ENCODE results near the gene SMARCB1. TPM values are rescaled to one million over a fixed set of nuclear protein-coding genes. Genes with fewer than 3 reads are reported as not detected.

SMARCB1 gene
- total and polyA plus RNA-seq, 2 experiments from 2014 or later, result 114 to 132 TPM

DNA sequence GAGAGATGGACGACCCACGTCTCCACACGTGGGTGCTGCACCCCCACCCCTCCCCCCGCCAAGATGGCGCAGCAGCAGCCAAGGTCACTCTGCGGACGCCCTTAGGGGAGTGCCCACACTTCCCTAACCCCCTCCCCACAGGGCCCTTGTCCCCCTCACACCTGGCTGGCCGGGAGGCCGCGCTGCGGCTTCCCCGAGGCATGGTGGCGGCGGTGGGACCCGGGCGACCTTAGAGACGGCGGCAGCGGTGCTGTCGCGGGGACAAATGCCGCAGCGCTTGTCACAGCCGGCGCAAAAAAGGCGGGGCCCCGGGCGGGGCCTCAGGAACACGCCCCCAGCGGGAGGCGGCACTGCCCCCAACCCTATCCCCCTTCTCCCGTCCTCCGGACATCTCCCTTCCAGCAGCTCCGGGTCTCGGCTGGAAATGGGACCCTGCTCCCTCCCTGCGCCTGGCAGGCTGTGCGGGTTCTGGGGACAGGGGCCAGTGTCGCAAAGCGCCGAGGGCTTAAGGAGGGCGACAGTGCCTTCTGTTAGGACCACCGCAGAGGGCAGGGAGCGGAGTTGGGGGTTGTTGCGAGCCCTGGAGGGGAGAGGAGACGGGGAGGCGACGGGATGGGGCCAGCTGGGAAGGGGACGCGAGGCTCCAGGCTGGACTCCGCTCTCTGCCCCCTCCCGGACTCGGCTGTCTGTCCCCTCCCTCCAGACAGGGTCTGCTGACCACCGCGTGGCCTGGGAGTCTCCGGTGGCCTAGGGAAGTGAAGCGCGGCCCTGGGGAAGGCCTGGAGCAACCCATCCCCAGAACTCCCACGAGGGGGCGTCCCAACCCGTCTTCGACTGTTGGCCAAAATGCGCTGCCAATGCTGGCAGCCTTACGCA is 18.9 kb upstream of the SMARCB1 start, which contains the start of gene CHCHD10 (continued):
- TF ChIP-seq, protein P1, sequence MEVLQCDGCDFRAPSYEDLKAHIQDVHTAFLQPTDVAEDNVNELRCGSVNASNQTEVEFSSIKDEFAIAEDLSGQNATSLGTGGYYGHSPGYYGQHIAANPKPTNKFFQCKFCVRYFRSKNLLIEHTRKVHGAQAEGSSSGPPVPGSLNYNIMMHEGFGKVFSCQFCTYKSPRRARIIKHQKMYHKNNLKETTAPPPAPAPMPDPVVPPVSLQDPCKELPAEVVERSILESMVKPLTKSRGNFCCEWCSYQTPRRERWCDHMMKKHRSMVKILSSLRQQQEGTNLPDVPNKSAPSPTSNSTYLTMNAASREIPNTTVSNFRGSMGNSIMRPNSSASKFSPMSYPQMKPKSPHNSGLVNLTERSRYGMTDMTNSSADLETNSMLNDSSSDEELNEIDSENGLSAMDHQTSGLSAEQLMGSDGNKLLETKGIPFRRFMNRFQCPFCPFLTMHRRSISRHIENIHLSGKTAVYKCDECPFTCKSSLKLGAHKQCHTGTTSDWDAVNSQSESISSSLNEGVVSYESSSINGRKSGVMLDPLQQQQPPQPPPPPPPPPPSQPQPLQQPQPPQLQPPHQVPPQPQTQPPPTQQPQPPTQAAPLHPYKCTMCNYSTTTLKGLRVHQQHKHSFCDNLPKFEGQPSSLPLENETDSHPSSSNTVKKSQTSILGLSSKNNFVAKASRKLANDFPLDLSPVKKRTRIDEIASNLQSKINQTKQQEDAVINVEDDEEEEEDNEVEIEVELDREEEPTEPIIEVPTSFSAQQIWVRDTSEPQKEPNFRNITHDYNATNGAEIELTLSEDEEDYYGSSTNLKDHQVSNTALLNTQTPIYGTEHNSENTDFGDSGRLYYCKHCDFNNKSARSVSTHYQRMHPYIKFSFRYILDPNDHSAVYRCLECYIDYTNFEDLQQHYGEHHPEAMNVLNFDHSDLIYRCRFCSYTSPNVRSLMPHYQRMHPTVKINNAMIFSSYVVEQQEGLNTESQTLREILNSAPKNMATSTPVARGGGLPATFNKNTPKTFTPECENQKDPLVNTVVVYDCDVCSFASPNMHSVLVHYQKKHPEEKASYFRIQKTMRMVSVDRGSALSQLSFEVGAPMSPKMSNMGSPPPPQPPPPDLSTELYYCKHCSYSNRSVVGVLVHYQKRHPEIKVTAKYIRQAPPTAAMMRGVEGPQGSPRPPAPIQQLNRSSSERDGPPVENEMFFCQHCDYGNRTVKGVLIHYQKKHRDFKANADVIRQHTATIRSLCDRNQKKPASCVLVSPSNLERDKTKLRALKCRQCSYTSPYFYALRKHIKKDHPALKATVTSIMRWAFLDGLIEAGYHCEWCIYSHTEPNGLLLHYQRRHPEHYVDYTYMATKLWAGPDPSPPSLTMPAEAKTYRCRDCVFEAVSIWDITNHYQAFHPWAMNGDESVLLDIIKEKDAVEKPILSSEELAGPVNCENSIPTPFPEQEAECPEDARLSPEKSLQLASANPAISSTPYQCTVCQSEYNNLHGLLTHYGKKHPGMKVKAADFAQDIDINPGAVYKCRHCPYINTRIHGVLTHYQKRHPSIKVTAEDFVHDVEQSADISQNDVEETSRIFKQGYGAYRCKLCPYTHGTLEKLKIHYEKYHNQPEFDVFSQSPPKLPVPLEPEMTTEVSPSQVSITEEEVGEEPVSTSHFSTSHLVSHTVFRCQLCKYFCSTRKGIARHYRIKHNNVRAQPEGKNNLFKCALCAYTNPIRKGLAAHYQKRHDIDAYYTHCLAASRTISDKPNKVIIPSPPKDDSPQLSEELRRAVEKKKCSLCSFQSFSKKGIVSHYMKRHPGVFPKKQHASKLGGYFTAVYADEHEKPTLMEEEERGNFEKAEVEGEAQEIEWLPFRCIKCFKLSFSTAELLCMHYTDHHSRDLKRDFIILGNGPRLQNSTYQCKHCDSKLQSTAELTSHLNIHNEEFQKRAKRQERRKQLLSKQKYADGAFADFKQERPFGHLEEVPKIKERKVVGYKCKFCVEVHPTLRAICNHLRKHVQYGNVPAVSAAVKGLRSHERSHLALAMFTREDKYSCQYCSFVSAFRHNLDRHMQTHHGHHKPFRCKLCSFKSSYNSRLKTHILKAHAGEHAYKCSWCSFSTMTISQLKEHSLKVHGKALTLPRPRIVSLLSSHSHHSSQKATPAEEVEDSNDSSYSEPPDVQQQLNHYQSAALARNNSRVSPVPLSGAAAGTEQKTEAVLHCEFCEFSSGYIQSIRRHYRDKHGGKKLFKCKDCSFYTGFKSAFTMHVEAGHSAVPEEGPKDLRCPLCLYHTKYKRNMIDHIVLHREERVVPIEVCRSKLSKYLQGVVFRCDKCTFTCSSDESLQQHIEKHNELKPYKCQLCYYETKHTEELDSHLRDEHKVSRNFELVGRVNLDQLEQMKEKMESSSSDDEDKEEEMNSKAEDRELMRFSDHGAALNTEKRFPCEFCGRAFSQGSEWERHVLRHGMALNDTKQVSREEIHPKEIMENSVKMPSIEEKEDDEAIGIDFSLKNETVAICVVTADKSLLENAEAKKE (CRISPR knock-in tag; IDR thresholded peaks at IDR 0.05), result no peak
- TF ChIP-seq POLR2AphosphoS5 (IDR thresholded peaks at IDR 0.05; ENCODE audit: low read depth), result peak; percentile 60
- TF ChIP-seq JUNB (IDR thresholded peaks at IDR 0.05; ENCODE audit: unreplicated experiment), result no peak
- no peak for TF ChIP-seq ZNF114 (CRISPR knock-in tag; IDR thresholded peaks at IDR 0.05)

DNA sequence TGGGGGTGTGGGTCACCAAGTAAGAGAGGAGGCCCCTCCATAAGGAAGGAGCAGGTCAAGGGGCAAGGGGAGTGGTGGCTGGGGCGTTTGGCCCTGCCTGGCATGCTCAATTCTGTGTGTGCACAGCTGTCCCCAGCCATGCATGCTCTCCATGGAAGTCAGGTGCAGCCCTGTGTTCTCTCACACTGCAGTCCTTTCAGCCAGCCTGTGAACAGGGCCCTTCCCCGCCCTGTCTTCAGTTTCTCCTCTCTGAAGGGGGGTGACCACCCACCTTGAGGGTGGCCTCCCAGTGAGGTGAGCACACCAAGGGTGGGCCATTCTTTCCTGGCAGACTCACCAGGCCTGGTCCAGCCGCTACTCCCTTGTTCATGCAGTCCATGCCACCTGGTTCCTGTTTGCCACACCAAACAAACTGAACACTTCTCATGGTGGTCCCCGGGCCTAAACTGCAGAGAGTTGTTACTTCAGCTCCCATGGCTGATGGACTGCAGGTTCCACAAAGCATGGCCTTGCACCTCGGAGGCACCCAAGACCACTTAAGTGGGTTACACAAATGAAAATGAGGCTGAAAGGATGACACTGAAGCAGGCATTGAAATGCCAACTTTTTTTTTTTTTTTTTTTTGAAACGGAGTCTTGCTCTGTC is 17.3 kb upstream of the SMARCB1 start:
- Histone ChIP-seq H2AFZ (no peak overlapping the region), H3K4me3 (no peak overlapping the region), H3K36me3 (ENCODE audit: insufficient read depth) (no peaks in the 10 kb centered on the region; the same call in 1 of the 2 replicates), H3K79me2 (replicated peaks; ENCODE audit: insufficient read depth) (no peaks in the 10 kb centered on the region), H4K20me1 (replicated peaks; ENCODE audit: insufficient read depth) (no peaks in the 10 kb centered on the region), H3K4me2 (no peak overlapping the region), H3K27me3 (ENCODE audit: insufficient read depth) (peaks cover 36% of the 10 kb centered on the region), H3F3A (replicated peaks; ENCODE audit: low read depth) (peaks cover 8% of the 10 kb centered on the region), H3K27ac (ENCODE audit: low read depth) (no peak overlapping the region), H3K9me2 (ENCODE audit: insufficient read depth) (no peaks in the 10 kb centered on the region), H3K4me1 (ENCODE audit: insufficient read depth) (peaks cover 10% of the 10 kb centered on the region; the same call in 1 of the 2 replicates)
- Mint-ChIP-seq H3K27ac (no peak overlapping the region), H3K27me3 (ENCODE audit: insufficient read depth, low read depth, poor library complexity) (peaks cover 40% of the 10 kb centered on the region), H3K4me1 (peaks cover 31% of the 10 kb centered on the region), H3K9me3 (no peaks in the 10 kb centered on the region), H3K36me3 (ENCODE audit: low read depth) (peaks cover 14% of the 10 kb centered on the region), H3K4me3 (no peak overlapping the region)
- DNase-seq (ENCODE audit: low spot score), result no peak
- TF ChIP-seq, protein P1 (CRISPR knock-in tag; IDR thresholded peaks at IDR 0.05), result no peak
- no peak for TF ChIP-seq STAT1 (IDR thresholded peaks at IDR 0.05; ENCODE audit: unreplicated experiment)
- TF ChIP-seq, protein P2, sequence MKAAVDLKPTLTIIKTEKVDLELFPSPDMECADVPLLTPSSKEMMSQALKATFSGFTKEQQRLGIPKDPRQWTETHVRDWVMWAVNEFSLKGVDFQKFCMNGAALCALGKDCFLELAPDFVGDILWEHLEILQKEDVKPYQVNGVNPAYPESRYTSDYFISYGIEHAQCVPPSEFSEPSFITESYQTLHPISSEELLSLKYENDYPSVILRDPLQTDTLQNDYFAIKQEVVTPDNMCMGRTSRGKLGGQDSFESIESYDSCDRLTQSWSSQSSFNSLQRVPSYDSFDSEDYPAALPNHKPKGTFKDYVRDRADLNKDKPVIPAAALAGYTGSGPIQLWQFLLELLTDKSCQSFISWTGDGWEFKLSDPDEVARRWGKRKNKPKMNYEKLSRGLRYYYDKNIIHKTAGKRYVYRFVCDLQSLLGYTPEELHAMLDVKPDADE (IDR thresholded peaks at IDR 0.05), result no peak
- ATAC-seq, result no peak

Data from GM23338 (cell line).